Loucy (cell line): ENCODE measurements around the gene GFER.

ENCODE experiments used
- EZH2phosphoT487 ChIP-seq: fragments of 200-600 bp; IDR thresholded peaks from 2 replicates; pipeline ENCODE4 v1.6.1; 2018; ENCODE audit warnings: antibody characterized with exemption, mild to moderate bottlenecking, moderate library complexity, borderline replicate concordance
- TF ChIP-seq, protein P1 (sequence below): fragments of 200-600 bp; sonication (generic); conservative IDR thresholded peaks from 2 replicates; pipeline ENCODE4 v1.5.1; 2014; ENCODE audit warnings: mild to moderate bottlenecking, antibody characterized with exemption, low read length

DNA sequence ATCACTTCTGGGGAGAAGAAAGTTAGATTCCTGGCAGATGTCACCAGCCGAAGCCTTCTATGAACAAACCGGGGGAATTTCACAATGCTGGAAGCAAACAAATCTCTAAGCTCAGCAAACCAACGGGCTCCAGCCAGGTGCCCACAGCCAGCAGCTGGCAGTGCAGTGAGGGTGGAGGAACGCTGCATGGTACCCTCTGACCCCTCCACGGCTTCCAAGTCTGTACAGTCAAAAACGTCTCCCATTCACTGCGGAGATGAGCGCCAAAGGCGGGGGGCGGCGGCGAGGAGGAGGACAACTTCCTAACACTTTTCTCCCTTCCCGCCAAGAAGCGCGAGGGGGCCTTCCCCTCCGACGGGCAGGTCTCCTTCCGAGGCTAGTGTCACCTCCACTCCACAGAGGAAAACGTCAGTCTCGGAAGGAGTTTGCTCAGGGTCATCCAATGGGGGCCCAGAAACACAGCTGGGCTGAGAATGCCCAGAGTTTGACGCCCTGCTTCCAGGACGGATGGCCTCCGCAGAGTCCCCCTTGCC lies 24.7 kb downstream of the GFER start:
- TF ChIP-seq, protein P1, sequence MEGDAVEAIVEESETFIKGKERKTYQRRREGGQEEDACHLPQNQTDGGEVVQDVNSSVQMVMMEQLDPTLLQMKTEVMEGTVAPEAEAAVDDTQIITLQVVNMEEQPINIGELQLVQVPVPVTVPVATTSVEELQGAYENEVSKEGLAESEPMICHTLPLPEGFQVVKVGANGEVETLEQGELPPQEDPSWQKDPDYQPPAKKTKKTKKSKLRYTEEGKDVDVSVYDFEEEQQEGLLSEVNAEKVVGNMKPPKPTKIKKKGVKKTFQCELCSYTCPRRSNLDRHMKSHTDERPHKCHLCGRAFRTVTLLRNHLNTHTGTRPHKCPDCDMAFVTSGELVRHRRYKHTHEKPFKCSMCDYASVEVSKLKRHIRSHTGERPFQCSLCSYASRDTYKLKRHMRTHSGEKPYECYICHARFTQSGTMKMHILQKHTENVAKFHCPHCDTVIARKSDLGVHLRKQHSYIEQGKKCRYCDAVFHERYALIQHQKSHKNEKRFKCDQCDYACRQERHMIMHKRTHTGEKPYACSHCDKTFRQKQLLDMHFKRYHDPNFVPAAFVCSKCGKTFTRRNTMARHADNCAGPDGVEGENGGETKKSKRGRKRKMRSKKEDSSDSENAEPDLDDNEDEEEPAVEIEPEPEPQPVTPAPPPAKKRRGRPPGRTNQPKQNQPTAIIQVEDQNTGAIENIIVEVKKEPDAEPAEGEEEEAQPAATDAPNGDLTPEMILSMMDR = no peak
- TF ChIP-seq EZH2phosphoT487 = no peak
